HG03045 (cell line): ENCODE measurements around the gene SALL3.
"Not testable (repeated sequence)": the region's sequence is repeated elsewhere in the genome, so short reads cannot be mapped to it uniquely, and the experiment has no call there.

Source experiments
- ATAC-seq: cut with Tn5 transposase; IDR thresholded peaks from one replicate; pipeline ENCODE4 v1.9.1; 2021; ENCODE audit warnings: mild to moderate bottlenecking, moderate library complexity; ENCODE audit not compliant: unreplicated experiment

SALL3 gene

GRCh38 chr18:78979730-78980278 lies at the start of gene SALL3:
SALL3 (plus strand) TSS chr18:78979818; CDS start chr18:78980275, 457 bp downstream.
- no peak for ATAC-seq

- no peak for ATAC-seq
Measured at GRCh38 chr18:78932281-78932680, 47.3 kb upstream of the SALL3 start.

- ATAC-seq: no peak
Measured at GRCh38 chr18:78934003-78934402, 45.6 kb upstream of the SALL3 start.

- ATAC-seq: no peak
Measured at GRCh38 chr18:78934551-78935225, 44.9 kb upstream of the SALL3 start.

- no peak for ATAC-seq
Measured at GRCh38 chr18:78935406-78935805, 44.2 kb upstream of the SALL3 start.

- ATAC-seq: no peak
Measured at GRCh38 chr18:78936251-78937005, 43.2 kb upstream of the SALL3 start.

GRCh38 chr18:78937166-78937565 lies 42.5 kb upstream of the SALL3 start:
- ATAC-seq: no peak

- ATAC-seq: no peak
Measured at GRCh38 chr18:78939105-78939504, 40.5 kb upstream of the SALL3 start.

- ATAC-seq: no peak
Measured at GRCh38 chr18:78939734-78940494, 39.7 kb upstream of the SALL3 start.

- not testable (repeated sequence) for ATAC-seq
Measured at GRCh38 chr18:78942236-78942635, 37.4 kb upstream of the SALL3 start.

- ATAC-seq: no peak
Measured at GRCh38 chr18:78945628-78946027, 34.0 kb upstream of the SALL3 start.

- no peak for ATAC-seq
Measured at GRCh38 chr18:78947291-78947690, 32.3 kb upstream of the SALL3 start.

GRCh38 chr18:78948221-78948620 lies 31.4 kb upstream of the SALL3 start:
- no peak for ATAC-seq

- no peak for ATAC-seq
Measured at GRCh38 chr18:78948707-78949106, 30.9 kb upstream of the SALL3 start.

GRCh38 chr18:78949216-78949615 lies 30.4 kb upstream of the SALL3 start:
- no peak for ATAC-seq

GRCh38 chr18:78950386-78950785 lies 29.2 kb upstream of the SALL3 start:
- ATAC-seq: no peak

- ATAC-seq: no peak
Measured at GRCh38 chr18:78953566-78953965, 26.1 kb upstream of the SALL3 start.

- no peak for ATAC-seq
Measured at GRCh38 chr18:78955051-78955450, 24.6 kb upstream of the SALL3 start.

- ATAC-seq: no peak
Measured at GRCh38 chr18:78957140-78957539, 22.5 kb upstream of the SALL3 start.

- no peak for ATAC-seq
Measured at GRCh38 chr18:78960709-78961108, 18.9 kb upstream of the SALL3 start.

- ATAC-seq: no peak
Measured at GRCh38 chr18:78962098-78962497, 17.5 kb upstream of the SALL3 start.
